GM18858 (cell line): ENCODE data around the gene TP53TG3B.
"Not testable (repeated sequence)": the region's sequence is repeated elsewhere in the genome, so short reads cannot be mapped to it uniquely, and the experiment has no call there.

Source experiments
- ATAC-seq: cut with Tn5 transposase; IDR thresholded peaks from one replicate; pipeline ENCODE4 v1.9.1; 2021; ENCODE audit not compliant: unreplicated experiment

The TP53TG3B gene

GRCh38 chr16:33360541-33360940 lies at the start of gene TP53TG3B:
TP53TG3B (plus strand) TSS chr16:33360841; CDS start chr16:33360909, 68 bp downstream.
- ATAC-seq, result not testable (repeated sequence)

- not testable (repeated sequence) for ATAC-seq
Measured at GRCh38 chr16:33336226-33337012, 24.2 kb upstream of the TP53TG3B start.

- ATAC-seq, result not testable (repeated sequence)
Measured at GRCh38 chr16:33337627-33338542, 22.8 kb upstream of the TP53TG3B start.

GRCh38 chr16:33338543-33338951 lies 22.1 kb upstream of the TP53TG3B start:
- not testable (repeated sequence) for ATAC-seq

- not testable (repeated sequence) for ATAC-seq
Measured at GRCh38 chr16:33339093-33340061, 21.3 kb upstream of the TP53TG3B start.
